Smooth muscle cell (in vitro differentiated cells): ENCODE results near the gene SH3BP4. TPM values are rescaled to one million over a fixed set of nuclear protein-coding genes. Genes with fewer than 3 reads are reported as not detected.

Experiments used
- DNase-seq: peaks from one replicate; lab custom pipeline; 2025; ENCODE audit not compliant: unreplicated experiment; lab: John Stamatoyannopoulos, UW
- H2AFZ ChIP-seq: fragments of 200-600 bp; sonication (generic); 2 replicates; pipeline ENCODE4 v1.6.0; 2016; ENCODE audit warnings: antibody characterized with exemption, low read depth, mild to moderate bottlenecking
- H3F3A ChIP-seq: fragments of 200-600 bp; sonication (generic); 2 replicates; pipeline ENCODE4 v1.6.0; 2017; ENCODE audit warnings: antibody characterized with exemption, low read depth
- H3K27ac ChIP-seq: fragments of 200-600 bp; sonication (generic); 2 replicates; pipeline ENCODE4 v1.5.1; 2016; ENCODE audit warnings: low read depth, mild to moderate bottlenecking
- H3K27me3 ChIP-seq: fragments of 200-600 bp; sonication (generic); 2 replicates; pipeline ENCODE4 v1.6.1; 2016; ENCODE audit warnings: low read depth, mild to moderate bottlenecking
- H3K36me3 ChIP-seq: fragments of 200-600 bp; sonication (generic); 2 replicates; pipeline ENCODE4 v1.5.1; 2016; ENCODE audit warnings: low read depth
- H3K4me1 ChIP-seq: fragments of 200-600 bp; sonication (generic); 2 replicates; pipeline ENCODE4 v1.5.1; 2016; ENCODE audit warnings: low read depth
- H3K4me2 ChIP-seq: fragments of 200-600 bp; sonication (generic); 2 replicates; pipeline ENCODE4 v1.6.0; 2016; ENCODE audit warnings: mild to moderate bottlenecking
- H3K4me3 ChIP-seq: fragments of 200-600 bp; sonication (generic); 2 replicates; pipeline ENCODE4 v1.5.1; 2016; ENCODE audit warnings: mild to moderate bottlenecking
- H3K79me2 ChIP-seq: fragments of 200-600 bp; sonication (generic); 2 replicates; pipeline ENCODE4 v1.6.0; 2016; ENCODE audit warnings: low read depth, mild to moderate bottlenecking
- H3K9ac ChIP-seq: fragments of 200-600 bp; sonication (generic); 2 replicates; pipeline ENCODE4 v1.6.0; 2016; ENCODE audit warnings: low read depth
- H3K9me3 ChIP-seq: fragments of 200-600 bp; sonication (generic); replicated peaks from 2 replicates; pipeline ENCODE4 v1.5.1; 2016; ENCODE audit warnings: low read depth
- H4K20me1 ChIP-seq: fragments of 200-600 bp; sonication (generic); 2 replicates; pipeline ENCODE4 v1.6.0; 2016; ENCODE audit warnings: low read depth
- CTCF ChIP-seq: fragments of 200-600 bp; sonication (generic); IDR thresholded peaks from 2 replicates; pipeline ENCODE4 v1.5.1; 2017; ENCODE audit warnings: borderline replicate concordance, mild to moderate bottlenecking, antibody characterized with exemption; ENCODE audit not compliant: insufficient read depth, poor library complexity, severe bottlenecking
- WGBS: methylation state at CpG from one replicate; pipeline ENCODE4 v1.1.7; 2016; ENCODE audit warnings: low lambda C conversion rate; 5-methylcytosine and 5-hydroxymethylcytosine counted together
- polyA plus RNA-seq: library from polyadenylated mRNA; unstranded; fragments of >200 nt; fragmentation: Nextera tagmentation; extraction: Ambion mirVana; gene quantifications from 2 replicates; pipeline ENCODE4 v1.2.1, GENCODE V29; 2016
- total RNA-seq: library from RNA; depleted of rRNA; stranded (reverse); fragments of >200 nt; gene quantifications from 2 replicates; pipeline ENCODE4 v1.2.3, GENCODE V29; 2014

The SH3BP4 gene
- total RNA-seq (47.7 and 58.4 TPM in 2 replicates), polyA plus RNA-seq (34.9 and 38.9 TPM in 2 replicates)

GRCh38 chr2:234951664-234952269, at the start of gene SH3BP4:
Gene SH3BP4 (plus strand): TSS chr2:234952017. CDS start chr2:235035003, 82,986 bp downstream.
- Histone ChIP-seq H3K4me2 (peak within 1 kb of the TSS; percentile 96), H3K79me2 (peaks cover 46% of the 10 kb centered on the region), H2AFZ (no peak within 1 kb of the TSS), H3F3A (peaks cover 22% of the 10 kb centered on the region), H3K4me3 (peak within 1 kb of the TSS; percentile 93), H3K27ac (peak within 1 kb of the TSS; percentile 99), H3K27me3 (no peaks in the 10 kb centered on the region), H4K20me1 (peaks cover 38% of the 10 kb centered on the region), H3K36me3 (no peaks in the 10 kb centered on the region), H3K4me1 (peaks cover 42% of the 10 kb centered on the region), H3K9me3 (no peaks in the 10 kb centered on the region), H3K9ac (peak within 1 kb of the TSS; percentile 98)
- no CpG with 5 or more reads among the region's 88 CpGs for WGBS
- no peak for TF ChIP-seq CTCF
- DNase-seq = peak; percentile 62

GRCh38 chr2:234904785-234905184, 47.0 kb upstream of the SH3BP4 start:
- no peaks in the 10 kb centered on the region for H3K36me3 ChIP-seq
- WGBS = 100% methylated on average over 2 of the region's 2 CpGs
- no peaks in the 10 kb centered on the region for H3K9me3 ChIP-seq
- no peaks in the 10 kb centered on the region for H3K79me2 ChIP-seq
- no peak overlapping the region for H2AFZ ChIP-seq
- H3K9ac ChIP-seq = no peak overlapping the region
- H3K27ac ChIP-seq = no peak overlapping the region
- no peak overlapping the region for H3K4me3 ChIP-seq
- no peak for TF ChIP-seq CTCF
- no peaks in the 10 kb centered on the region for H3K4me1 ChIP-seq
- H4K20me1 ChIP-seq = no peaks in the 10 kb centered on the region
- DNase-seq = no peak
- no peaks in the 10 kb centered on the region for H3K27me3 ChIP-seq
- H3K4me2 ChIP-seq = no peak overlapping the region
- H3F3A ChIP-seq = no peaks in the 10 kb centered on the region

- Histone ChIP-seq H3F3A (no peaks in the 10 kb centered on the region), H4K20me1 (no peaks in the 10 kb centered on the region), H3K9ac (no peak overlapping the region), H2AFZ (no peak overlapping the region), H3K4me3 (no peak overlapping the region), H3K27ac (no peak overlapping the region), H3K27me3 (no peaks in the 10 kb centered on the region), H3K4me1 (no peaks in the 10 kb centered on the region), H3K4me2 (no peak overlapping the region), H3K79me2 (no peaks in the 10 kb centered on the region), H3K9me3 (no peaks in the 10 kb centered on the region), H3K36me3 (no peaks in the 10 kb centered on the region)
- no peak for TF ChIP-seq CTCF
- 84% methylated on average over 11 of the region's 12 CpGs for WGBS
- DNase-seq = no peak
Measured at GRCh38 chr2:234905547-234906265, 46.1 kb upstream of the SH3BP4 start.

- no peak overlapping the region for H3K9ac ChIP-seq
- H3K27ac ChIP-seq = no peak overlapping the region
- no peak for TF ChIP-seq CTCF
- H4K20me1 ChIP-seq = no peaks in the 10 kb centered on the region
- no peak overlapping the region for H3K4me3 ChIP-seq
- H3F3A ChIP-seq = peaks cover 11% of the 10 kb centered on the region
- H3K36me3 ChIP-seq = no peaks in the 10 kb centered on the region
- peaks cover 9% of the 10 kb centered on the region for H3K4me1 ChIP-seq
- H3K79me2 ChIP-seq = no peaks in the 10 kb centered on the region
- DNase-seq = no peak
- H2AFZ ChIP-seq = no peak overlapping the region
- no peaks in the 10 kb centered on the region for H3K27me3 ChIP-seq
- no peak overlapping the region for H3K4me2 ChIP-seq
- no peaks in the 10 kb centered on the region for H3K9me3 ChIP-seq
- WGBS = 75% methylated on average over 3 of the region's 3 CpGs
Measured at GRCh38 chr2:234910186-234910679, 41.6 kb upstream of the SH3BP4 start.
